ENCODE measurements around the gene SLC30A7.
"Not testable (repeated sequence)": the region's sequence is repeated elsewhere in the genome, so short reads cannot be mapped to it uniquely, and the experiment has no call there.

The SLC30A7 gene

DNA sequence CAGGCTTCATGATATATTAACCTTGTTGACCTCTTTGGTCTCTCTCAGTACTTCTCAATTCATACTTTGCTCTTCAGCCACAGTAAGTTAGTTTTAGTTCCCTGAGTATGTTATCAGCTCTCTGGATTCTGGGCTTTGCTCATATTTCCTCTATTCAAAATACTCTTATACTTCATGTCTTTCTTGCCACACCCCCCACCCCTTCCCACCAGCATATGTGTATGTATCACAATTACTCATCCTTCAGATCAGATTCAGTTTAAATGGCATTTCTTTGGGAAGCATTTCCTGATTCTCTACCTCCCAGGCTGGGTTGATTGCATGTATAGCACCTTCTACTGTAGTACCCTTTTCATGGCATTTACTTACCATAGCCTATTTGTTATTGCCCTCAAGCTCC, 28.3 kb downstream of the SLC30A7 start:
- TF ChIP-seq, protein P1, sequence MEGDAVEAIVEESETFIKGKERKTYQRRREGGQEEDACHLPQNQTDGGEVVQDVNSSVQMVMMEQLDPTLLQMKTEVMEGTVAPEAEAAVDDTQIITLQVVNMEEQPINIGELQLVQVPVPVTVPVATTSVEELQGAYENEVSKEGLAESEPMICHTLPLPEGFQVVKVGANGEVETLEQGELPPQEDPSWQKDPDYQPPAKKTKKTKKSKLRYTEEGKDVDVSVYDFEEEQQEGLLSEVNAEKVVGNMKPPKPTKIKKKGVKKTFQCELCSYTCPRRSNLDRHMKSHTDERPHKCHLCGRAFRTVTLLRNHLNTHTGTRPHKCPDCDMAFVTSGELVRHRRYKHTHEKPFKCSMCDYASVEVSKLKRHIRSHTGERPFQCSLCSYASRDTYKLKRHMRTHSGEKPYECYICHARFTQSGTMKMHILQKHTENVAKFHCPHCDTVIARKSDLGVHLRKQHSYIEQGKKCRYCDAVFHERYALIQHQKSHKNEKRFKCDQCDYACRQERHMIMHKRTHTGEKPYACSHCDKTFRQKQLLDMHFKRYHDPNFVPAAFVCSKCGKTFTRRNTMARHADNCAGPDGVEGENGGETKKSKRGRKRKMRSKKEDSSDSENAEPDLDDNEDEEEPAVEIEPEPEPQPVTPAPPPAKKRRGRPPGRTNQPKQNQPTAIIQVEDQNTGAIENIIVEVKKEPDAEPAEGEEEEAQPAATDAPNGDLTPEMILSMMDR (IDR thresholded peaks at IDR 0.05; ENCODE audit: control insufficient read depth, extremely low read depth, insufficient read depth) = no peak
- DNase-seq (ENCODE audit: low read depth) = no peak
- H3K4me3 ChIP-seq (ENCODE audit: low read depth, low read length) = no peak overlapping the region

DNA sequence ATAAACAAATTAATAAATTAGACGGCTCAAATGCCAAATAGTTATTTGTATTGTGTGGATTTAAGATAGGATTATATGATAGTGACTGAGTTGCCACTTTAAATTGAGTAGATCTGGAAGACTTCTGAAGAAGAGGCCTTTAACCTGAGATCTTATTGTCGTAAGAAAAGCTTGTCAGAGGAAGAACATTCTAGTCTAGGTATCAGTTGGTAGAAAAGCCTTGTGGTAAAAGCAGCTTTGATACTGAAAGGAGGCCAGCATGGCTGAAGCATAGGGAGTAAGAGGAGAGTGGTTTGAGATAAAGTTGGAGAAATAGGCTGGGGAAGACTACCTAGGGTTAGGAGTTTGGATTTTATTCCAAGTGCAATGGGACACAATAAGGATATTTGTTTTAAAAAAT, 29.1 kb downstream of the SLC30A7 start:
- H3K4me3 ChIP-seq (ENCODE audit: low read depth, low read length) = no peak overlapping the region
- peak; percentile 76 for DNase-seq (ENCODE audit: low read depth)
- TF ChIP-seq, protein P1 (IDR thresholded peaks at IDR 0.05; ENCODE audit: control insufficient read depth, extremely low read depth, insufficient read depth) = no peak

DNA sequence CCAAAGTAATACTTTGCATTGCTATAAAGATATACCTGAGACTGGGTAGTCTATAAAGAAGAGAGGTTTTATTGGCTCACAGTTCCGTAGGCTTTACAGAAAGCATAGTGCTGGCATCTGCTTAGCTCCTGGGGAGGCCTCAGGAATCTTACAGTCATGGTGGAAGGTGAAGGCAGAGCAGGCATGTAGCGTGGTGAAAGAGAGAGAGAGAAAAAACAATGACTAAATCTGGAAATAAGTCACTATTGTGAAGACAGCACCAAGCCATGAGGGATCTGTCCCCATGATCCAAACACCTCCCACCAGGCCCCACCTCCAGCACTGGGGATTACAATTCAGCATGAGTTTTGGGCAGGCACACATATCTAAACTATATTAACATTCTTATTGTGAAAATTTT, 30.4 kb downstream of the SLC30A7 start:
- TF ChIP-seq, protein P1 (IDR thresholded peaks at IDR 0.05; ENCODE audit: control insufficient read depth, extremely low read depth, insufficient read depth) = no peak
- no peak overlapping the region for H3K4me3 ChIP-seq (ENCODE audit: low read depth, low read length)
- no peak for DNase-seq (ENCODE audit: low read depth)

DNA sequence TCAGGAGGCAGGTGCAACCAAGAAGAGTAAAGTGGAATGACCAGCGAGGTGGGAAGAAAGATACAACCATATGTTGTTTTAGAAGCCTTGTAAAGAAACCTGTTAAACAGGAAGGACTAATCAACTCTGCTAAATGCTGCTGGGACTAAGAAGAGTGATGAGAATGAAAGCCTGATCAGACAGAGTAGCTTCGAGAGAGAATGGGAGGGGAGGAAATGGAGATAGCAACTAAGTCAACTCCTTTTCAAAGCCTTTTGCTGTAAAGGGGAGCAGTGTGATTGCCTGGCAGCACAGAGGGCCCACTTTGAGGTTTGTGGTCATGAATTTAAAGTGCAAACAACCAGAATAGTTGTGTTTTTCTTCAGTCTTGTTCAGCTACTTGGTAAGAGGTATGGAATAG, 31.4 kb downstream of the SLC30A7 start:
- TF ChIP-seq, protein P1 (IDR thresholded peaks at IDR 0.05; ENCODE audit: control insufficient read depth, extremely low read depth, insufficient read depth) = no peak
- H3K4me3 ChIP-seq (ENCODE audit: low read depth, low read length) = no peak overlapping the region
- DNase-seq (ENCODE audit: low read depth) = peak; percentile 71

DNA sequence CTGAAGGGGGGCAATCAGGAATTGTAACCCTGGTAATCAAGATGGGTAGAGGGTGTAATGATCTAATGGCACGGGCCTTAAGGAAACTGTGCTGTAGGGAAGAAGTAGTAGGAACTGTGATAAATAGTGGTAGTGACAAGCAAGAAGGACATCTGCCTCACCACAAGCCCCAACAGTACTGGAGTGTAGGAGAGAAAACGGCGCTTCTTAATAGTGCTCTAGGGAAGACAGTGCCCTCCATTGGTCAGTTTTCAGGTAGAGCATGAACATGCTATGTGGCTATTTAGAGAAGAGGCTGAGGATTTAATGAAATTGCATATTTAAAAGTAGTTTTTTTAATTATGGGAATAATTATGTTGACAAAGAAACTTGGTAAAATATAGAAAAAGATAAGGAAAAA, 32.2 kb downstream of the SLC30A7 start:
- no peak for DNase-seq (ENCODE audit: low read depth)
- no peak overlapping the region for H3K4me3 ChIP-seq (ENCODE audit: low read depth, low read length)
- TF ChIP-seq, protein P1 (IDR thresholded peaks at IDR 0.05; ENCODE audit: control insufficient read depth, extremely low read depth, insufficient read depth) = no peak

DNA sequence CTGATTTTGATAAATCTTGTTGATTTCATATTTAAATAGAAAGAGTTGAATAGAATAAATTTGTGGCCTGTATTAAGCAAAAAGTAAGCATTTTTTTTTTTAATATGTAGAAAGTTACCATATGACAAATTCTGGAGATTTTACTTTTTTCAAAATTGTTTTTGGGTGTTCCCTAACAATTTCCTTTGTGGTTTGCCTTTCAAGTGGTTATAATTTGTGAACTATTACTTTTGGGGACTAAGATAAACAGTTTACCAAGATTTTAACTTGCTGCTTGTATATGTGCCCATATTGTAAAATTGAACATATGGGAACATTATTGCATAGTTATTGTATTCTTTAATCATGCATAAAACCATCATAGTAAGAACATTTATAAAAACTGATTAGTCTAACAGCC, 34.6 kb downstream of the SLC30A7 start:
- TF ChIP-seq, protein P1 (IDR thresholded peaks at IDR 0.05; ENCODE audit: control insufficient read depth, extremely low read depth, insufficient read depth) = no peak
- DNase-seq (ENCODE audit: low read depth) = no peak

DNA sequence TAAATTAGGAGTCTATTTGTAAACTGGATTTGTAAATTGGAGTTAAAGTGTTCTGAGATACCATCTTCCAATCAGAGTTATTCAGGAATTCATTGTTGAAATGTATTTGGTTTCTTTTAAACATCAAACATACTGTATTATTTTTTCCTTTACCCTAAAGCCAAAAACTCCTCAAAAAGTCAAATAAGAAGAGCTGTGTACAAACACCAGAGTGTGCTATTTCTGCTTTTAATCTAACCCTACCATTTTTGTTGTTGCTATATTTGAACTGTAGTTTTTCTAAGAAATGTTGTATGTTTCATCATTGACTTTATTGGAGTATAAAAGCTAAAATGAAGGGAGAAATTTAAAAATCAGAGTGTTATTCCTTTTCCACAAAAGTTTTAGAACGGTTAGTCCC, 35.8 kb downstream of the SLC30A7 start:
- no peak for DNase-seq (ENCODE audit: low read depth)
- H3K4me3 ChIP-seq (ENCODE audit: low read depth, low read length) = no peak overlapping the region
- TF ChIP-seq, protein P1 (IDR thresholded peaks at IDR 0.05; ENCODE audit: control insufficient read depth, extremely low read depth, insufficient read depth) = no peak

More for the DNA sequence above, 34.6 kb downstream of the SLC30A7 start:
- H3K4me3 ChIP-seq (ENCODE audit: low read depth, low read length) = no peak overlapping the region

DNA sequence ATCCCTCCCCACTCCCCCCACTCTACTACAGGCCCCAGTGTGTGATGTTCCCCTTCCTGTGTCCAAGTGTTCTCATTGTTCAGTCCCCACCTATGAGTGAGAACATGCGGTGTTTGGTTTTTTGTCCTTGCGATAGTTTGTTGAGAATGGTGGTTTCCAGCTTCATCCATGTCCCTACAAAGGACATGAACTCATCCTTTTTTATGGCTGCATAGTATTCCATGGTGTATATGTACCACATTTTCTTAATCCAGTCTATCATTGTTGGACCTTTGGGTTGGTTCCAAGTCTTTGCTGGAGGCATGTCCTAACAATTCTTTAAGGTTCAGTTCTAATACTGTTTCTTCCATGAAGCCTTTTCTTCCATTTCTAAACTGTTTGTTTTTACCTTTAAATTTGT, 37.7 kb downstream of the SLC30A7 start:
- DNase-seq (ENCODE audit: low read depth); H3K4me3 ChIP-seq (ENCODE audit: low read depth, low read length): not testable (repeated sequence)
